DMS79 (cell line): ENCODE measurements around the gene SHANK3.
A peak's percentile ranks its signal among the peaks of the same experiment; 100 is the strongest.

ENCODE experiments used
- DNase-seq: peaks from one replicate; lab custom pipeline; 2025; lab: John Stamatoyannopoulos, UW

Gene SHANK3

DNA sequence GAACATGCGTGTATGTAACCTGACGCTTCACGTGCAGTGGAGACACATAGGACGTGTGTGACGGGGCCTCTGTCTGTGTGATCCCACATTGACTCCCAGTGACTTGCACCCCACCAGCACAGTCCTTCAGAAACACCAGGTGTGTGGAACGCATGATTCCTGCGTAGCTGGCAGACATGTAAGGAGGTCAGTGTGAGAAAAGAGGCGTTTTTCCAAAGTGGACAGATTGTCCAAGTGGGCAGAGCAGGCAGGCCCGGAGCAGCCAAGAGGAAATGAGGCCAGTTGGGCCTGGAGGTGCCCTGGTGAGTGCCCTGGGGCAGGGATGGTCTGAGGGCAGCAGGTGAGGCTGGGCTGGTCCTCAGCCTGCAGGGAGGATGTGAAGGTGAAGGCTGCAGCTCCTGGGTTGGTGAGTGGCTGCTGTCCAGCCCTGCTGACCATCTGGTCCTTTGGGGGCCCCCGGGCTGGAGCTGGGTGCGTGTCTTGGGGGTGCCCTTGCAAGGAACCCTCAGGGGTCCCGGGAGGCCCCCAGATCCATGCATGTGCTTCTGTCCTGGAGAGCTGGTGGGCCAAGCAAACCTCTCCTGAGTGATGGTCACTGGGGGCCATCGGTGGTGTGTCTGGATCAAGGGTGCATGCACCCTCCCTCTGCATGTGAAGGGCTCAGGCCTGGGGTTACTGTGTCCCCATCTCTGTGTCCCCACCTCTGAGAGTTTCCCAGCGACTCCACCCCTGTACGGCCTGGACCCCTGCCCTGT, 26.6 kb downstream of the SHANK3 start:
- no peak for DNase-seq

DNA sequence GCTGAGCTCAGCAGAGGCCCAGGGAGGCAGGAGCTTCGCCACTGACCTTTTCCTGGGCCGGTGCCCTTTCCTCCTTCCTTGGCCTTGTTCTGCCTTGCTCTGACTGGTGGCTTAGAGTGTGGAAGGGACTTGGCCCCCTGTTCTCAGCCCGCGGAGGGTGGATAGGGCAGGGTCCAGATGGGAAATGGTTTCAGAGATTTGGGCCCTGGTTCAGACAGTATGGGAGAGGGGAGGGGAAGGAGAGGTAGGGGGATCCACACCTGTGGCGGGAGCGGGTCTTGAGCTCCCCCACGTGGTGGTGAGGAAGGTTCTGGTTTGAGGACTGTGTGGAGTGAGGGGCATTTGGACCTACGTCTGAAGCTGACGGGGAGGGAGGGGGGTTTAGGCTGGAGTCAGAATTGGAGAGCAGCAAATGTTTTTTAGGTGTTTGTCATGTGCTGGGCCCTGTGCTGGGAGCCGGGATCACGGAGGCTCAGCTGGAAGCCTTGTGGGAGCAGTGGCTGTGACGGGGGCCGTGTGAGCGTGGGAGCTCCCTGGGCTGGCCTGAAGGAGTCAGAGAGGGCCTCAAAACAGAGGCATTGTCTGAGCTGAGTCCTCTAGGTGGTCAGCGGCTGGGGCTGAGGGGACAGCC, 27.2 kb downstream of the SHANK3 start:
- no peak for DNase-seq

DNA sequence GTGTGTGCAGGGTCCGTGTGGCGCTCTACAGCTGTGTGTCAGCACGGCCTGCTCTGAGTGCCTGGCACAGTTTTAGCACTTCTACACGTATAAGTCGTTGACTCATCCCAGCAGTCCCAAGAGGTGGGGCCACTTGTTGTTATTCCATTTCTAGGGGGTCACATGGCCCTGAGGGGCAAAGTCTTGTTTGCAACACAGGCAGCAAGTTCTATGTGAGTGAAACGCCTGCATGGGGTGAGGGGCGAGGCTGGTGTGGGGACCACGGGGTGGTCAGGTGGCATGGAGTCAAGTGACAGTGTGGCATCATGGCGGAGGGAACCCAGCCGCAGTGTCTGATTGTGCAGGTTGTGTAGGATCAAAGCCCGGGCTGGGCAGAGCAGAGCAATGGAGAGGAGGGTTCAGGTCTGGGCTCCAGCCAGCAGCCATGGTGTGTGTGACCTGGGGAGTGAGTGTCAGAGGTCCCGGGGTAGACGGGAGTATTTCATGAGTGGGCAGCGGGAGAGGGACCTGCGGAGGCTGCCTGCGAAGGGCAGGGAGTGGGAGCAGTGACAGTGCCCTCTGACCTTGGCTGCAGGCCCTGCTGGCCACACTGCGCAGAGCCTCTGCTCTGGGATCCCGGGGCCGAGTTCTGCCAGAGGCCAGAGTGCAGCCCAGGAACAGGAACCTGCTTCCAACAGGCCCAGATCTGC, 27.9 kb downstream of the SHANK3 start:
- DNase-seq, result no peak

DNA sequence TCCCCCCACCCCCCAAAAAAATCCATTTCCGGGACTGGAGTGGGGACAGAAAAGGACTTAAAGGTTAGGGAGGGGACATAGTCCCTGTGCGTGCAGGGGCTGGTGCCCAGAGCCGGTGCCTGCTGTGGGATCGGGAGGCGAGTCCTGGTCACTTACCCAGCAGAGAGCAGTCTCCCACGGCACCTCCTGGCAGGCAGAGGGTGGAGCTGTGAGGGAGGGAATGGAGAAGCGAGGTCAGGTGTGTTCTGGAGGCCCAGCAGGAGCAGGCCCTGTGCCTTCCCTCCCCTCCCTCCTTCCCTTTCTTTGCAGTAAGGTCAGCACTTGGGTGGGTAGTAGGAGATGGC, 28.4 kb downstream of the SHANK3 start:
- no peak for DNase-seq

DNA sequence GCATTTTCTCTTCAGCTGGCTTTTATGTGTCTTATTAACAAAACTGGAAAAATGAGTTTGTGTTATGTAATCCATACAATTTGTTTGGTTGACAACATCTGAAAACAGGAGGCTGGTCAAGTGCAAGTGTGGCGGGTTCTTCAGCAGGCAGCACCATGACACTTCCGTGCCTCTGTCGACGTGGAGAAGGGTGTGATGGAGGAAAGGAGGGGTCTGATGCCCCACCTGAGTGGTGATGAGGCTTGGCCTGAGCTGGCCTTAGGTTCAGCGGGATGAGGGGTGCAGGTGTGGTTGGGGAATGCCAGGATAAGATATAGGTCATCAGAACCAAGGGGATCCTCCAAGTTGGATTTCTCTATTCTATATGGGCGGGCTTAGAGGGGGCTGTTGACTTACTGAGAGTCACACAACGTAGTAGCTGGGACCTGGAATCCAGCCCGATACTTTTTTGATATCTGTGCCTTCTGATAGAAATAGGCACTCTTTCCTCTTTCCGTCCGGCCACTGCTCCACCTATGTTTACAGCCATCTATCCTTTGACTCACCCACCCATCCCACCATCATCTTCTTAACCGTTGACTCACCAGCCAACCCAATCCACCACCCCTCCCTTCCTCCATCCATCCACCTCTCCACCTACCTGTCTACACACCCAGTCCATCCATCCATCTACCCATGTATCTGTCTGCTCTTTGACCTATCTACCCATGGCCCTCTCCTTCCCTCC, 29.0 kb downstream of the SHANK3 start:
- no peak for DNase-seq

DNA sequence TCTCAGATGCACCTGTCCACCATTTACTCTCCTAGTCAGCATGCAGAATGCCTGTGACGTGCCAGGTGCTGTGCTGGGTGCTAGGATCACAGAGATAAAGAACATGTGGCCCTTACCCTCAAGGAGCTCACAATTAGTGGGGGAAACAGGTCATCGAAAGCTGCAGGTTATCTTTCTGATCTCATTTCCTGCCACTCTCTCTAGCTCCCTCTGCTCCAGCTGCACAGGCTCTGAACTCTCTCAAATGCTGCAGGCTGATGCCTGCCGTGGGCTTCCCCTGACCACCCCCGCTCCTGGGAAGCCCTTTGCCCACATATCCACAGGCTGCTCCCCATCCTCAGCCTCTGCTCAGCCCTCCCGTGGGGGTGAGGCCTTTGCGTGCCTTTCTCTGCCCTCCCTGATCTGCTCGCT, 29.6 kb downstream of the SHANK3 start:
- no peak for DNase-seq

DNA sequence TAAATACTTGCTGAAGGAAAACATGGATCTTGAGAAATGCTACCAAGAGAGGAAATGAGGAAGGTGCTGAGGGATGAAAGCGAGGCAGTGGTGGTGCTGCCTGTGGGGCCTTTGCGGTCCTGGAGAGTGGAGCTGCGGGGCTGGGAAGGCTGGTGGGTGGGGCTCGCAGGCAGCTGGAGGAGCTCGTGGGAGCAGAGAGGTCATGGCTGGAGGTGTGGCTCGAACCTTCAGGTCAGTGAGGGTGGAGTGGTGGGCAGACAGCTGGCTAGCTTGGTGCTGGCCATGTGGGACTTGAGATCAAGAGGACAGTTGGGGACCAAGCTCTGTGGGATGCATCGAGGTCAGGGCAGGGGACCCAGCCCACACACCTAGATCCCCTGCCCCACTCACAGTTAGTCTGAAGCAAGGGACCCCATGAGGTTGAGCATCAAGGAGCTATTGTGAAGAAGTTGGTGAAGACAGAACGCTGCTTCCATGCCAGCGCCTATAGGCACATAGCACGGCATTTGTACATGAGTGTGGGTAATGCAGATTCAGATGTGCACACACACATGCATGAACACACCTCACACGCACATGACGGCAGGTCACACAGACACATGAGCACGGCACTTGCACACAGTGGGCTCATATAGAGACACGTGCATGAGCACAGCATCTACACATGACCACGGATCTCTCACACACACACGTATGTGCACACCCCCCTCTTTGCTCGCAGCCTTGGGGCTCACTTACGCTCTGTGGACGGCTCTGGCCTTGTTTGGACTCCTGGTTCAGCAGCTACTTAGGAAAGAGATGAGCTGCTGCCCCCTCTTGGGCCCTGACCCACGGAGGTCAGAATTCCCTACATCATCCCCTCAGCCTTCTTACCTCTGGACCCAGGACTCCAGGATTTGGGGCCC, 30.4 kb downstream of the SHANK3 start:
- no peak for DNase-seq

DNA sequence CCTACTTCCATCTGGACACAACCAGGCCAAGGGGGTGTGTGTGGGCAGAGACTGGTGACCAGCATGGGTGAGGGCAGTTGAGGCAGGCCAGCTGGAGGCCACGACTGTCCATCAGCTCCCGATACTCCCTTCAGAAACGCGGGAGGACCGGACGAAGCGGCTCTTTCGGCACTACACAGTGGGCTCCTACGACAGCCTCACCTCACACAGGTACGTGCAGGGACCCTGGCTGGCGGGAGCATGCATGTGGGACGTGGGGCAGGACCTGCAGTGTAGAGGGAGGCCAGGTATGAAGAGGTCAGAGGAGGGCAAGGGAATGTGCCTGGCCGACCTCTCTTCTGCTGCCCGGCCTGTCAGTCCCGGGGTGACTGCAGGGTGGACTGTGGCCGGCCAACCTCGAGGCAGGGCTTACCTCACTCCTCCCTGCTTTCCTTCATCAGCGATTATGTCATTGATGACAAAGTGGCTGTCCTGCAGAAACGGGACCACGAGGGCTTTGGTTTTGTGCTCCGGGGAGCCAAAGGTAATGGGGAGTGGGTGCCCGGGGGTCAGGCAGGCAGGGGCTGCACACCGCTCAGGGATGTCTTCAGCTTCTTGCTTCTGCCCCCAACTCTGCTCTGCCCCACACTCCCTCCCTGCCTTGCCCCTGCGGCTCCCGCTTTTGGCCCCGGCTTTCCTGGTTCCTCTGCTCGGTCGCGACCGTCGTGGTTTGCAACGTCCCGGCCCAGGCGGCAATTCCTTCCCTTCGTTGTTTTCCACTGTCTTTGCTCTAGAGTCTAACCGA, 31.3 kb downstream of the SHANK3 start:
- no peak for DNase-seq

DNA sequence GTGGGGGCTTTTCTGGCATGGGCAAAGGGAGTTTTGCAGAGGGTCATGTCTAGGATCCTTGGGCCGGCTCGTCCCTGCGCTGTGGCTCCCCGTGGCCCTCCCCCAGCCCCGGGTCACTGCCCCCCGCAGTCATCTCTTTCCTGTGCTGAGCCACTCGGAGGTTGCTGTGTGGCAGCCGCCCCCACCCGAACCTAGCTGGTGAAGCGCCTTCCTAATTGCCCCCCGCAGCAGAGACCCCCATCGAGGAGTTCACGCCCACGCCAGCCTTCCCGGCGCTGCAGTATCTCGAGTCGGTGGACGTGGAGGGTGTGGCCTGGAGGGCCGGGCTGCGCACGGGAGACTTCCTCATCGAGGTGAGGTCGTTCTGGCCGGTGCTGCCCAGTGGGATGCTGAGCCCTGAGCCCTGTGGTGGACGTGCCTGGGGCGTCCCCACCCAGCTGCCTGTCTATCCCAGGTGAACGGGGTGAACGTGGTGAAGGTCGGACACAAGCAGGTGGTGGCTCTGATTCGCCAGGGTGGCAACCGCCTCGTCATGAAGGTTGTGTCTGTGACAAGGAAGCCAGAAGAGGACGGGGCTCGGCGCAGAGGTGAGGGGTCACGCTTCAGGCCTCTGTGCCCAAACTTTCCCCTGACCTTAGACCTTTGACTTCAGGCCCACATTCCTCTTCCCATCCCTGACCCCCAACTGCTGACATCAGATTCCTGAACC, 32.0 kb downstream of the SHANK3 start:
- DNase-seq, result no peak

DNA sequence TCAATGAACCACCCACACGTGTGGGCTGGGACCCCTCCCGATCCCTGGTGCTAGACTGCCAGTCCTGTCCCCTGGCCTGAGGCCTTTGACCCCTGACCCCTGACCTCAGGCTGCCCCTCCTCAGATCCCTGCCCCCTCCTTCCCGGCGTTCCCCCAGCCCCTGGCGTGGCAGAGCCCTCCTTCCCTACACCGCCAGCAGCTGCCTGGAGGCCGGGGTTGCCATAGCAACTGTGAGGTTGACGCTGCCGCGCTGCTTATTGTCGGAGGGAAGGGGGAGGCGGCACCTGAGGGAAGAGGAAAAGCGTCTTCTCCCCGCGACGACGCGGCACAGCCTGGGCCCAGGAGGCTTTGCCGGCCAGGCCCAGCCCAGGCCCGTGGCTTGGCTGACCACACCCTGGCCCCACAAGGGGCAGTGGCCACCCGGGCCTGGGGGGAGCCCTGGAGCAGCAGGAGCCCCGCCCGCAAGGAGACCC, 32.6 kb downstream of the SHANK3 start:
- DNase-seq, result peak; percentile 69

DNA sequence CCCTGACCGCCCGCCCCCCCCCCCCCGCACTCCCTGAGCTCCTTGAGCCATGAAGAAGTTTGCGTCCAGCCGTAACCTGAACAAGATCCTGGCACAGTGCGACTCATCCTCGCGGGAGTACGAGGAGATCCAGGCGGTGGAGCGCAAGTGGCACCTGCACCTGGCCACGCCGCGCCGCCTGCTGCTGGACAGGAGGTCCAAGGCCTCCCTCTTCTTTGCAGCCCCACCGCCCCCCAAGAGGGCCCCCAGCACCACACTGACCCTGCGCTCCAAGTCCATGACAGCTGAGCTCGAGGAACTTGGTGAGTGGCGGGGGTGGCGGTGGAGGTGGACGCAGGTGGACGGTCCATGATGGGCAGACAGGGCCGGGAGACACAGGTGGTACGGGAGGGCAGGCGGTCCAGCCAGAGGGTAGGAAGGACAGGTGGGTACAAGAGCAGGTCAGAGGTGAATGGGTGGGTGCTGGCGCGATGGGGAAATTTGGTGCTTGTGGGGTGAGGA, 33.3 kb downstream of the SHANK3 start:
- peak; percentile 43 for DNase-seq

DNA sequence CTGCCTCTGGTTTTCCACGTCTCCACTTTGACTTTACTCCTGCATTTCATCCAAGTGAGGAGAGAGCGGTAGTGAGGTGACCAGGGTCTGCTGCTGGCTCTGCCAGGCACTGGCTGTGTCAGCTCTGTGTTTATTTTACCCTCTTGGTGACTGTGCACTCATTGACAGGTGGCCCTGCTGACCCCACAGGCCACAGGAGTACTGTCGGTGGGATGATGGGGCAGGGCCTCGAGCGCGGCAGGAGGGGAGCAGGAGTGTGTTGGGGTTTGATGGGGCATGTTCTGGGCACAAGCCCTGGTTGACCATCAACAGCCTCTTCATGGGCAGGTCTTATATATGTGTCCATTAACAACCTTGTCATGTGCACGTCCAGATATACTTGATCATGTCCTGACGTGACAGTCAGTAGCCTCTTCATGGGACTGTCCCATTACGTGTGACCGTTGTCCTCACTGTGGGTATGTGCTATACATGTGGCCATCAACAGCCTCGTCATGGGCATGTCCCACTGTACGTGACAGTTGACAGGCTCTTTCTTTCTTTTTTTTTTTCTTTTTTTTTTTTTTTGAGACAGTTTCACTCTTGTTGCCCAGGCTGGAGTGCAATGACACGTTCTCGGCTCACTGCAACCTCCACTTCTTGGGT, 34.0 kb downstream of the SHANK3 start:
- no peak for DNase-seq

DNA sequence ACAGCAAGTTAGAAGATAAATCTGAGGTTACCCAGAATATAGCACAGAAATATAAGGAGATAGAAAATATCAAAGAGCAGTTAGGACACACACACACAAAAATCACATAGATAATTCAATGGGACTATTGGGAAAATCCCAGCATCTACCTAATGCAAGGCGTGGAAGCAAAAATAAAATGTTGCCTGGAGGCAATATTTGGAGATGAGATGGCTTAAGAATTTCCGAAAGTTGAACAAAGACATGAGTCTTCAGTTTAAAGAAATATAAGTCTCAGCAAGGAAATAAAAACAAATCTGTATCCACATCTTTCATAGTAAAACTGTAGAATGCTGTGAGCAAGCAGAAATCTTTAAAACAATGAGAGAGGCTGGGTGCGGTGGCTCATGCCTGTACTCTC, 35.9 kb downstream of the SHANK3 start:
- DNase-seq, result no peak

DNA sequence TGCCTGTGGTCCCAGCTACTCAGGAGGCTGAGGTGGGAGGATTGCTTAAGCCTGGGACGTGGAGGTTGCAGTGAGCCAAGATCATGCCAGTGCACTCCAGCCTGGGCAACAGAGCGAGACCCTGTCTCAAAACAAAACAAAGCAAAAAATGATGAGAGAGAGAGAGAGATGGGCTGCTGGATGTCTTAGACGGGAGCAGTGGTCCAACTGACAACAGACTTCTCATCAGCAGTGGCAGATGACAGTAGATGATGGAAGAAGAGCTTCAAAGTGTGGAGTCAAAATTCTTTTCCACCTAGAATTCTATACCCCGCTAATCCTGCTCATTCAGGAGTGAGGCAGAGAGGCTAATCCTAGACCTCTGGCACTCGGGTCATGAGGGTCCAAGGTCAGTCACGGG, 36.4 kb downstream of the SHANK3 start:
- DNase-seq, result no peak

DNA sequence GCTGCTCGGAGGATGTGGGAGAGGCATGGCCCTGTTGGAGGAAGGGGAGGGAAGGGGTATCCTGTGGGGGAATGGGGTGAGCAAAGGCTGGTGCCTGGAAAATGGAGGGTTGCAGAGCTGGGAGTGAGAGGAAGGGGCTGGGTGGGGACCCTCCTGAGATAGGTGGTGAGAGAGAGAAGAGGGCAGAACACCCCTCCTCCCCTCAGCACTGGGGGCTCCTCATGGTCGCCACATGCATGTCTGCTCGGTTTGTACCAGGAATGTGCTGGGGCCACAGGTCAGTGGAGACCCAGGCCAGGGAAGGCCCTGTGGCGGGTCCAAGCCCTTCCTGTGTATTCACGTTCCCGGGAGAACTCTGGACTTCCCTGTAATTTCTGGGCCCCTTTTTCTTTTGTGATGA, 37.6 kb downstream of the SHANK3 start:
- DNase-seq, result no peak

DNA sequence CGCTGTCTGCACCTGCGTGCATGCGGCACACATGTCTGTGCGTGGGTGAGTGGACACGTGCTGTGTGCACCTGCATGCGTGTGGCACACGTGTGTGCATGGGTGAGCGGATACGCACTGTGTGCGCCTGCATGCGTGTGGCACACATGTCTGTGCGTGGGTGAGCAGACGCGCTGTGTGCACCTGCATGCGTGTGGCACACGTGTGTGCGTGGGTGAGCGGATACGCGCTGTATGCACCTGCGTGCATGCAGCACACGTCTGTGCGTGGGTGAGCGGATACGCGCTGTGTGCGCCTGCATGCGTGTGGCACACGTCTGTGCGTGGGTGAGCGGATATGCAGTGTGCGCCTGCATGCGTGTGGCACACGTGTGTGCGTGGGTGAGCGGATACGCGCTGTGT, 38.3 kb downstream of the SHANK3 start:
- no peak for DNase-seq

DNA sequence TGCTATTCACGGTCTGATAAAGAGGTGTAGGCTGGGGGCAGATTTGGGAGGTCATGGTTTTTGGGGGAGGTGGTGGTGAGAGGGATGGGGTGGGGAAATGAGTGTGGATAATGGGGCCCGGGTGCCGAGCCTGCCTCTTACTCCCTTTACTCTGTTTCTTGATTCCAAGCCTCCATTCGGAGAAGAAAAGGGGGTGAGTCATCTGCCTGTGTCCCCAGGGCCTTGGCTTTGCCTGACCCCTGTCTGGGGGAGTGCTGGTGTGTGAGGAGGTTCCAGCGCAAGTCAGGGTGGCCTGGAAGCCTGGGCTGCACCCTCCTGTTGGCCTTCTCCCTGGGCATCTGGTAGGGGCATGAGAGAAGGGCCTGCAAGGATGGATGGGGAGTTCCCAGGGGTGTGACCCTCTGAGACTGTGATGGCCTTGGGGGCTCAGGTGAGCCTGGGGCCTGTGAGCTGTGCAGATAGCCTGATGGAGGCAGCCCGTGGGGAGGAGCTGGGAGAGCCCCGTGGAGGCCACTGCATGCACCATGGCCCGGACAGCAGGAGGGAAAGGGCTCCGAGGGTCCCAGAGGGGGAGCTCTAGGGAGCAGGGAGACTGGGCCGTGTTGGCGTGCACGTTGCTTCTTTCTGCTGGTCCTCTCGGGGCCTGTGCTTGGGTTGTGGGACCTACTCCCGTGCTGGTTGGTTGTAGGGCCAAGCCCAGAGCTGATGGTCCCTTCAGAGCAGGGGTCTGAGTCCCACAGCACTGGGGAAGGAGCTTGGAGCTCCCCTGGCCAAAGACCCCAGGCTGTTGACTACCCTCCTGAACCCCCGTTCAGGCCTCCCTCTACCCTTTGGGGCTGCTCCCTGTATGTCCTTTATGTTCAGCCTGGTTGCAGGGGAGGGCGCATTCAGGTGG, 39.1 kb downstream of the SHANK3 start:
- DNase-seq, result no peak

DNA sequence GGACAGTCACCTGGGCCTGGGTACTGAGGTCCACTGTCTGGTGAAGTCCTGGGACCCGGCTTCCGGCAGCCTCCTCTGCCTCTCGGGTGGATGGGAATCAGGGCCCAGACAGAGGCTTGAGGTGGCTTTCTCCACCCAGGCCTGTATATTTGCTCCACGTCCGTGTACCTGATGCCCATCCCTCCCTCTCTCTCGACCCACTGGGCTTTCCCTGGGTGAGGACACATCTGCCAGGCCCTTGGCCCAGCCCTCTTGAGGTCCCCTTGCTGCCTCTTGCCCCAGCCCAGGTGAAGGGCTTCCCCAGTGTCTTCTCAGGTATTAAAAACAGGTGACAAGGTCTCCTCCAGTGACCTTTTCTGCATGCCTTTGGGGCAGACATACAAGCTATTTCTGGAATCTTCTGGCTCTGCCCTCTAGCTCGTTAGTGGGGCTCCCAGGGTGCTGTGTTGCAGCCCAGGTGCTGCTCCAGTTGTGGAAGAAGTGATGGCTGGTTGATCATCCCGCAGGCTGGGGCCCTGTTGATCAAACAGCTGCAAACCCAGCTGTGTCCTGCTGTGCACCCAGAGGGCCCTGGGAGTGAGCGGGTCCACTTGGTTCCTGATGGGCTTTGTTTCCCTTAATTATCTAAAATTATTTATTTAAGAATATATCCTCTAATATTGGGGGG, 39.9 kb downstream of the SHANK3 start:
- DNase-seq, result no peak
